Measurements from ENCODE around the gene ARID1B. TPM values are rescaled to one million over a fixed set of nuclear protein-coding genes. Genes with fewer than 3 reads are reported as not detected.

Gene ARID1B
- total RNA-seq, 2 donors from 2014 or later = 62.9 to 71.6 TPM

GRCh38 chr6:156807795-156808194 is 30.6 kb downstream of the ARID1B start:
- peaks cover 0 to 8% of the 10 kb centered on the region in 2 donors for H3K9me3 Mint-ChIP-seq
- H3K36me3 Mint-ChIP-seq (ENCODE audit: insufficient read depth in 2 of 2) = peaks cover 12 to 19% of the 10 kb centered on the region in 2 donors
- ATAC-seq (replicated peaks in 1 of 2) = no peak
- no peak for DNase-seq
- H3K4me3 Mint-ChIP-seq = peak overlapping the region; percentile 55 to 72
- peaks cover 85% of the 10 kb centered on the region for H3K4me1 Mint-ChIP-seq (ENCODE audit: low read depth)
- H3K27ac Mint-ChIP-seq = peak overlapping the region; percentile 66
- H3K27me3 Mint-ChIP-seq (ENCODE audit: low read depth) = no peaks in the 10 kb centered on the region

- Mint-ChIP-seq H3K4me3 (peak overlapping the region; percentile 55 to 72), H3K9me3 (peaks cover 0 to 8% of the 10 kb centered on the region in 2 donors), H3K4me1 (ENCODE audit: low read depth) (peaks cover 80% of the 10 kb centered on the region), H3K27ac (peak overlapping the region; percentile 66), H3K27me3 (ENCODE audit: low read depth) (no peaks in the 10 kb centered on the region), H3K36me3 (ENCODE audit: insufficient read depth in 2 of 2) (peaks cover 12 to 19% of the 10 kb centered on the region in 2 donors)
- no peak for DNase-seq
- ATAC-seq (replicated peaks in 1 of 2) = peak; percentile 43 to 56
These were observed 31.1 kb downstream of the ARID1B start for GRCh38 chr6:156808287-156808686.

- H3K27me3 Mint-ChIP-seq (ENCODE audit: low read depth) = no peaks in the 10 kb centered on the region
- peaks cover 78% of the 10 kb centered on the region for H3K4me1 Mint-ChIP-seq (ENCODE audit: low read depth)
- ATAC-seq (replicated peaks in 1 of 2) (peak in 1 of 2 donors; percentile 43), DNase-seq (no peak)
- peak overlapping the region; percentile 66 for H3K27ac Mint-ChIP-seq
- H3K9me3 Mint-ChIP-seq = peaks cover 0 to 6% of the 10 kb centered on the region in 2 donors
- H3K4me3 Mint-ChIP-seq = peak overlapping the region; percentile 33 to 48
- peaks cover 6 to 11% of the 10 kb centered on the region in 2 donors for H3K36me3 Mint-ChIP-seq (ENCODE audit: insufficient read depth in 2 of 2)
These were observed 31.9 kb downstream of the ARID1B start for GRCh38 chr6:156809034-156809433.

- peaks cover 3 to 5% of the 10 kb centered on the region in 2 donors for H3K36me3 Mint-ChIP-seq (ENCODE audit: insufficient read depth in 2 of 2)
- no peaks in the 10 kb centered on the region for H3K27me3 Mint-ChIP-seq (ENCODE audit: low read depth)
- H3K9me3 Mint-ChIP-seq = peaks cover 0 to 5% of the 10 kb centered on the region in 2 donors
- H3K27ac Mint-ChIP-seq = peak overlapping the region; percentile 31
- peak overlapping the region; percentile 33 to 48 for H3K4me3 Mint-ChIP-seq
- H3K4me1 Mint-ChIP-seq (ENCODE audit: low read depth) = peaks cover 76% of the 10 kb centered on the region
- no peak for DNase-seq
- ATAC-seq (replicated peaks in 1 of 2) = peak; percentile 55 to 59
These were observed 32.4 kb downstream of the ARID1B start for GRCh38 chr6:156809446-156810178.

GRCh38 chr6:156814036-156814581 is 36.9 kb downstream of the ARID1B start:
- Mint-ChIP-seq H3K9me3 (peaks cover 0 to 5% of the 10 kb centered on the region in 2 donors), H3K27me3 (ENCODE audit: low read depth) (no peaks in the 10 kb centered on the region), H3K4me1 (ENCODE audit: low read depth) (peaks cover 64% of the 10 kb centered on the region), H3K36me3 (ENCODE audit: insufficient read depth in 2 of 2) (peaks cover 3% of the 10 kb centered on the region in 2 donors), H3K4me3 (no peak overlapping the region), H3K27ac (no peak overlapping the region)
- DNase-seq (no peak), ATAC-seq (replicated peaks in 1 of 2) (no peak)

- ATAC-seq (replicated peaks in 1 of 2) = no peak
- Mint-ChIP-seq H3K9me3 (no peaks in the 10 kb centered on the region), H3K4me1 (ENCODE audit: low read depth) (peaks cover 59% of the 10 kb centered on the region), H3K36me3 (ENCODE audit: insufficient read depth in 2 of 2) (no peaks in the 10 kb centered on the region), H3K27ac (no peak overlapping the region), H3K27me3 (ENCODE audit: low read depth) (no peaks in the 10 kb centered on the region), H3K4me3 (no peak overlapping the region)
- DNase-seq = no peak
These were observed 39.3 kb downstream of the ARID1B start for GRCh38 chr6:156816505-156816904.

- ATAC-seq (replicated peaks in 1 of 2) (no peak), DNase-seq (no peak)
- no peaks in the 10 kb centered on the region for H3K9me3 Mint-ChIP-seq
- peaks cover 70% of the 10 kb centered on the region for H3K4me1 Mint-ChIP-seq (ENCODE audit: low read depth)
- H3K4me3 Mint-ChIP-seq = no peak overlapping the region
- no peaks in the 10 kb centered on the region for H3K27me3 Mint-ChIP-seq (ENCODE audit: low read depth)
- no peaks in the 10 kb centered on the region for H3K36me3 Mint-ChIP-seq (ENCODE audit: insufficient read depth in 2 of 2)
- peak overlapping the region; percentile 0 for H3K27ac Mint-ChIP-seq
These were observed 43.1 kb downstream of the ARID1B start for GRCh38 chr6:156820089-156820798.

GRCh38 chr6:156821707-156822106 is 44.5 kb downstream of the ARID1B start:
- Mint-ChIP-seq H3K27ac (no peak overlapping the region), H3K4me3 (no peak overlapping the region), H3K9me3 (no peaks in the 10 kb centered on the region), H3K36me3 (ENCODE audit: insufficient read depth in 2 of 2) (no peaks in the 10 kb centered on the region), H3K27me3 (ENCODE audit: low read depth) (no peaks in the 10 kb centered on the region), H3K4me1 (ENCODE audit: low read depth) (peaks cover 76% of the 10 kb centered on the region)
- ATAC-seq (replicated peaks in 1 of 2) = no peak
- no peak for DNase-seq

GRCh38 chr6:156822747-156823206 is 45.6 kb downstream of the ARID1B start:
- ATAC-seq (replicated peaks in 1 of 2) = no peak

GRCh38 chr6:156824142-156824541 is 47.0 kb downstream of the ARID1B start:
- Mint-ChIP-seq H3K36me3 (ENCODE audit: insufficient read depth in 2 of 2) (no peaks in the 10 kb centered on the region), H3K4me1 (ENCODE audit: low read depth) (peaks cover 90% of the 10 kb centered on the region), H3K27me3 (ENCODE audit: low read depth) (no peaks in the 10 kb centered on the region), H3K9me3 (no peaks in the 10 kb centered on the region), H3K27ac (no peak overlapping the region), H3K4me3 (no peak overlapping the region)
- DNase-seq (no peak), ATAC-seq (replicated peaks in 1 of 2) (no peak)

More at GRCh38 chr6:156822747-156823206, 45.6 kb downstream of the ARID1B start:
- H3K9me3 Mint-ChIP-seq = no peaks in the 10 kb centered on the region
- no peak overlapping the region for H3K27ac Mint-ChIP-seq
- H3K4me1 Mint-ChIP-seq (ENCODE audit: low read depth) = peaks cover 82% of the 10 kb centered on the region
- H3K36me3 Mint-ChIP-seq (ENCODE audit: insufficient read depth in 2 of 2) = no peaks in the 10 kb centered on the region
- no peak for DNase-seq
- no peaks in the 10 kb centered on the region for H3K27me3 Mint-ChIP-seq (ENCODE audit: low read depth)
- no peak overlapping the region for H3K4me3 Mint-ChIP-seq

- H3K27me3 Mint-ChIP-seq (ENCODE audit: low read depth) = no peaks in the 10 kb centered on the region
- H3K36me3 Mint-ChIP-seq (ENCODE audit: insufficient read depth in 2 of 2) = no peaks in the 10 kb centered on the region
- DNase-seq (no peak), ATAC-seq (replicated peaks in 1 of 2) (no peak)
- peaks cover 82% of the 10 kb centered on the region for H3K4me1 Mint-ChIP-seq (ENCODE audit: low read depth)
- no peak overlapping the region for H3K4me3 Mint-ChIP-seq
- no peak overlapping the region for H3K27ac Mint-ChIP-seq
- H3K9me3 Mint-ChIP-seq = no peaks in the 10 kb centered on the region
These were observed 48.3 kb downstream of the ARID1B start for GRCh38 chr6:156825475-156825874.

GRCh38 chr6:156826290-156826955 is 49.2 kb downstream of the ARID1B start:
- H3K36me3 Mint-ChIP-seq (ENCODE audit: insufficient read depth in 2 of 2) = no peaks in the 10 kb centered on the region

GRCh38 chr6:156827382-156827781 is 50.2 kb downstream of the ARID1B start:
- no peaks in the 10 kb centered on the region for H3K9me3 Mint-ChIP-seq
- DNase-seq = no peak
- H3K27ac Mint-ChIP-seq = no peak overlapping the region
- H3K4me3 Mint-ChIP-seq = no peak overlapping the region
- no peak for ATAC-seq (replicated peaks in 1 of 2)
- peaks cover 82% of the 10 kb centered on the region for H3K4me1 Mint-ChIP-seq (ENCODE audit: low read depth)
- no peaks in the 10 kb centered on the region for H3K36me3 Mint-ChIP-seq (ENCODE audit: insufficient read depth in 2 of 2)
- no peaks in the 10 kb centered on the region for H3K27me3 Mint-ChIP-seq (ENCODE audit: low read depth)

More at GRCh38 chr6:156826290-156826955, 49.2 kb downstream of the ARID1B start:
- Mint-ChIP-seq H3K27me3 (ENCODE audit: low read depth) (no peaks in the 10 kb centered on the region), H3K4me1 (ENCODE audit: low read depth) (peaks cover 82% of the 10 kb centered on the region), H3K4me3 (no peak overlapping the region), H3K27ac (no peak overlapping the region), H3K9me3 (no peaks in the 10 kb centered on the region)
- ATAC-seq (replicated peaks in 1 of 2) (no peak), DNase-seq (no peak)
